GM18508 (cell line): ENCODE results near the gene PPARG.

Source experiments
- ATAC-seq: cut with Tn5 transposase; IDR thresholded peaks from one replicate; pipeline ENCODE4 v1.9.1; 2021; ENCODE audit warnings: moderate number of reproducible peaks; ENCODE audit not compliant: insufficient read depth, unreplicated experiment

The PPARG gene

GRCh38 chr3:12401208-12401607 is 112.3 kb downstream of the PPARG start:
- ATAC-seq: no peak

DNA sequence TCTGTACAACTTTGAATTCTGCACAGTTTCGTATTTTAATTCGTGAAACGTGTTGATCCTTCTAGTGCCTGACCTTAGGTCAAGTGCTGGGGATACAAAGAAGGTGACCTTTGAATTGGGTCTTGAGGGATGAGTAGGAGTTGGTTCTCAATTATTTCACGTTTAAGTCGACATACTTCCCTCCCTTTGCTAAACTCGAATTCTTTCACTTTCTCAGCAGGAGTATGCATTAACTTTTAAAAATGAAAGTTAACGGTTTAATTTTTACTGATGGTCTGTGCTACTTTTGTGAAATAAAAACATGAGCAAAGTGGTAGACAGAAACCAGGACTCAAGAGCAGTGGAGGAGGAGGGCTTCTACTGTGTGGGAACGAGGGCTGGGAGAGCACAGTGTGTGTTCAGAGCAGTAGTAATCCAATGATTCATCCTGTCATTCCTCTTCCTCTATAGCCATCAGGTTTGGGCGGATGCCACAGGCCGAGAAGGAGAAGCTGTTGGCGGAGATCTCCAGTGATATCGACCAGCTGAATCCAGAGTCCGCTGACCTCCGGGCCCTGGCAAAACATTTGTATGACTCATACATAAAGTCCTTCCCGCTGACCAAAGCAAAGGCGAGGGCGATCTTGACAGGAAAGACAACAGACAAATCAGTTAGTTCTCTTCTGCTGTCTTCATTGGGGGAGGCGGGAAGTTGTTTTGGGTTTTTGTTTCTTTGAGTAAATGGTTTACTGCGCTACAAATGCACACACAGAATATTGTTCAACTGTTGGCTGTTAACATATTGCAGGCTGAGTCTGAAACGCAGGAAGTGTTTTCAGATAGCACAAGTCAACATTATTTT is 116.8 kb downstream of the PPARG start:
- no peak for ATAC-seq

DNA sequence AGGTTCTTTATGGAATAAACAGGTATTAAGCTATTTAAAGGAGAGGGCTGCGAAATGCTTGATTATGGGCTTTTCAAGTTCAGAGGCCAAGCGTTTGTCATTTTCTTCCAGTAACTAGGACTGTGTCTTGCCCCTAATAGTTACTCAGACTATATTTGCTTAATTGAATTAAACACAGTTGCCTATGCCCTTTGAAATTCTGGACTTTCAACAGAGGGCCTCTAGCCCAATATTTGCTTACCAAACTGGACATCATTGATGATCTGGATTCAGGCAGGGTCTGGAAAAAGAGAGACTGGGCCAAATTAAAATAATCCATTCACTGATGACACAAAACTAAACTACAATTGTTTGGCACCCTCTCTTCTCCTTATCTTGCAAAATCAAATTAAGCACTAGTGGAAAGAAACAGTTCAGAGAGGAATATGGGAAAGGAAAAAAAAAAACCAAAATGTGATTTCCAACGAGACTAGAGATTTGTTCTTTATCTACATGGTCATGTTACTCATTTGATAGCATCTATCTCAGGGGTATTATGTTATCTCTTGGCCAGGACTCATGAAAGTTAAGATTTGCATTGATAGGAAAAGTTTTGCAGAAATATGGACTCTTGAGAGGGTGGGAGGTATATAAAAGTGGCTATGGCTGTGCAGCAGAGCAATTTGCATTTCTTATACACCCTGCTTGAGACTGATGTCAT is 120.3 kb downstream of the PPARG start:
- ATAC-seq: no peak

DNA sequence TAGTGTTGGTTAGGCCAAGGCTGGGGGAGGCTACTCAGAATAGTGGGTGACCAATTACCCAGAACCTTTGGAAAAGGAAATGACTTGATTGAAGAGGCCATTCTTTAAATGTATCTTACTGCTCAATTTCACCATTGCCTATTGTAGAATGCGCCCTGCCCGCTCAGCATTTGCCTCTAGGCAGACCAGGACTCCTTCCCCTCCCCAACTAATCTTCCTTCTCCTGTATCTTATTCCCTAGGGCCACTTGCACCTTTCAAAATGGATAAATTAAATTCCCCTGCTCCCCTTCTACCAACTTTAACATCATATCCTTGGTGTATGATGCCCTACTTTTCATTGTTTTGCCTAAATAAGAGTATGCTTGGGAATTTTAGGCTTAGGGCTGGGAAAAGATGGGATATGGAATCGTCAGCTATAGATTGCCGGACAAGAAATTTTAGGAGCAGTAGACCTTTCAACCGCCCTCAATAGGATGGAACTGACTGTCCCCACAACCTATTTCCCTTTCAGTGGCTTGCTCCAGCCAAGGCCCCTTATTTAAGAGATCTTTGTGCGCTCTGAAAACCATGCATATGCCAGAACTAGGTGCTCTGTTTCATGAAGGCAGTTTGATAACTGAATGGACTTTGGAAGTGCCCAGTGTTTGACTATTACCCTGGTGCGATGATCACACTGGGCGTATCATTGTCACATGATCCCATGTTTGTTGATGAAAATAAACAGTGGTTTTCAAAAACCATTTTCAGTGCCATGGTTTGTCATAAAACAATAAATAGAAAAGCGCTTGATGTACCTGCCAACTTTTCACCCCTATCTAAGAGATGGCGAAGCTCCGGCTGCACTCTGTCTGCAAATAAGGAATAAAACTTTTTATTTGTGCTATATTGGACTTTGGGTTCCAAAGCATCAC is 121.1 kb downstream of the PPARG start:
- no peak for ATAC-seq

GRCh38 chr3:12413721-12414255 is 124.9 kb downstream of the PPARG start:
- ATAC-seq: no peak

- ATAC-seq: no peak
Observed at GRCh38 chr3:12415014-12415680, 126.3 kb downstream of the PPARG start.

- ATAC-seq: no peak
Observed at GRCh38 chr3:12416731-12417130, 127.9 kb downstream of the PPARG start.

GRCh38 chr3:12420393-12420792 is 131.5 kb downstream of the PPARG start:
- ATAC-seq: no peak

GRCh38 chr3:12421132-12421531 is 132.3 kb downstream of the PPARG start:
- no peak for ATAC-seq

GRCh38 chr3:12423131-12423530 is 134.3 kb downstream of the PPARG start:
- ATAC-seq: no peak

DNA sequence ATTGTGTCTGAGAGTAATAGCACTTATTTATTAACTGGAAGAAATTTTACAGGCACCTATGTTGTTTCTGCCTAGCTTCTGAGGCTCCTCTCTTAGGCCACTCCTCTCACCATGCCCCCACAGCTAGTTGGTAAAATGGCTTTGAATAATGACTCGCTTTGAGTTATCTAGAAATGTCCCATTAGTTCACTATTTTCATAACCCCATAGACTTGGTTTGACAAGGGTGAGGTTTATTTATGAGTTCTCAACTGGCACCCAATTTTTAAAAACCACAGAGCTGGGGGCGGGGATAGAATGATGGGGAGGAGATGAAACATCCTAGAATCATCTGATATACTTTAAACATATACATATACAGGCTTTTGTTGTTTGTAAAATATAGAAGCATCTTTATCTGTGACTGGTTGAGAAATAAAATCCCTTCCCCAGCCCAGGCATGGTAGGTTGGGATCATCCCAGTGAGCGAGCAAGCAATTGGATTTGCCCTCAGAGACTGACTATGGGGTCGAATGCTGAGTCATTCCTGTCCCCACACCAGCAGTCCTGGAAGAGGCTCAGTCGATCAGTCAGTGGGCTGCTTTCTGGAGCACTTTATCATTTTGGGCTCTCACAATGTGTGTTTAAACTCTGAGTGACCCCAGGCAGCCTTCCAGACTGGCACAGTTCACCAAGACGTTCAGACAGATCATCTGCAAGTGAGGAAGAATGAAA is 135.2 kb downstream of the PPARG start:
- no peak for ATAC-seq

DNA sequence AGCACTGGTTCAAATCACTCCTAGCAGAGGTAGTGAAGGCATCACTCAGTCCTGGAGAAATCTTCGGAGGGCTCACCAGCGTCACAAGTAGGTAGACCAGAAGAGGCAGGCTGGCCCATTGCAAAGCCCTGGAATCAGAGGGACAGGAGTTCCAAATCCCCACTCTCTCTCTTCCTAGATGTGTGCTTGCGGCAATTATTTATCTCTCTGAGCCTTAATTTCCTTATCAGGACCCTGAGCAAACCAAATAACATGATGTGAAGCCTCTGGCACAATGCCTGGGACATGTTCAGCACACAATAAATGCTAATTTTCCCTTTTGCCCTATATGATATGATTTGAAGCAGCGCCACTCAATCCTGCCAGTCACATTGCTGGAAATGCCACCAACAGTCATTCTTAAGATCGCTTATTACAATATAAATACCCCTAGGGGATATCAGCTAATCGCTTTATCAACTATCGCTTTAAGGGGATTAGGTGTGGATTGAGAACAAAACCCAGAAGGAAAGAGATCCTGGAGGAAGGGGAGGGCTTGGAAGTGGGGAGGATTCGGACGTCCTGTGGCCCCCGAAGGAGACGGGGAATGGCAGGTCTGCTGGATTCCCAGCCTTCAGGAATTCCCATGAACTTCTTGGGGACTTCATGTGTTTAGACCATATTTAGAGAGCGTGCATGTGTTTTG is 135.9 kb downstream of the PPARG start:
- ATAC-seq: no peak

DNA sequence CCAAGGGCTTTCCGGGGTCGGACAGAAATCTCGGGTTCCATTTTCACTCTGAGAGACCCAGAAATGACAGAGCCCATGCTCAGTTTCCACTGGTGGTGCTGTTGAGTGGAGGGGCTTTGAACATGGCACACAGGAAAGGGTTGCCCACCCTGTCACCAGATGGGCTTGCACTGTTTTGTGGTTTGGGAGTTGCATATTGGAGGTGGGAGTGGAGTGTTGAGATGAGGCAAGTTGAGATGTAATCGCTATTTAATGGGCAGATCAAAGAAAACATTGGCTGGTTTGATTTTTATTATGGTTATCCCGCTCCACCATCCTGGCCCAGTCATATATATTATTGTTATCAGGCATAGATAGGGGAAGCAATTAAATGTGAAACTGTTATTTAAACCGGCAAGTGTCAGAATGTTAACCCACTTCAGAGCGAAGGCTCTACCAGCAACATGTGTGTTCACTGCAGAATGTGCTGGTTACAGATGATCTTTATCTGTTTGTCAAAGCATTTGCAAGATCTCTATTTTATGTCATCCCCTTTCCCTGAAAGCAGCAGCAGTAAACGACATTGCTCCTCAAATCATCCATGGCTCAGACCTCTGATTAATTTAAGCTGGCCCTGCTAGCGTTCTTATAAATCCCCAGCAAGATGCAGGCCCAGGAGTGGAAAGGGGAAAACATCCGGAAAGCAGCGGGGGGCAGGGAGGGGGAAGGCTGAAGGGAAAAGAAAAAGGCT is 137.1 kb downstream of the PPARG start:
- no peak for ATAC-seq

GRCh38 chr3:12427551-12427950 is 138.7 kb downstream of the PPARG start:
- ATAC-seq: no peak

- no peak for ATAC-seq
Observed at GRCh38 chr3:12428126-12428525, 139.3 kb downstream of the PPARG start.

DNA sequence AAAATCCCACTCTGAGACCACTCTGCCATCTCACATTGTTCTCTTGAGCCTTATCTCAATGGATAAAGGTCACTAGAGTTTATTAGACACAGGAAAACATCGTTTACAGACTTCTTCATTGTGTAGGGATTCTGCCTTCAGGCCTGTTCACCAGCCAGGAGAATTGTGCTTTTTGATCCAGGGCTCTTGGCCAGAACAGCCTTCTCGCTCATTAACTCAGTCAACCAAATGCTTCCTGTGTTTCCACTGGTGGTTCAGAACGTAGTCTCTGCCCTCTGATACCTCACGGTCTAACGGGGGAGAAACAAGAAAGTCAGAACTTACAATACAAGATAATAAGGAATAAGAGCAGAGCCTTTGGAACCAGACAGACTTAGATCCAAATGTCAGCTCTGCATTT is 141.2 kb downstream of the PPARG start:
- ATAC-seq: no peak

DNA sequence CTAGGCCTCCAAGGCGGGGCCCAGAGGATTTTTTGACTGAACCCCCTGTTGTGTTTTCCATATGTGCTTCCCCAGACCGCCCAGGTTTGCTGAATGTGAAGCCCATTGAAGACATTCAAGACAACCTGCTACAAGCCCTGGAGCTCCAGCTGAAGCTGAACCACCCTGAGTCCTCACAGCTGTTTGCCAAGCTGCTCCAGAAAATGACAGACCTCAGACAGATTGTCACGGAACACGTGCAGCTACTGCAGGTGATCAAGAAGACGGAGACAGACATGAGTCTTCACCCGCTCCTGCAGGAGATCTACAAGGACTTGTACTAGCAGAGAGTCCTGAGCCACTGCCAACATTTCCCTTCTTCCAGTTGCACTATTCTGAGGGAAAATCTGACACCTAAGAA is 145.0 kb downstream of the PPARG start:
- ATAC-seq: no peak
